IMR-90 (cell line): ENCODE measurements around the gene NRF1.
A peak's percentile ranks its signal among the peaks of the same experiment; 100 is the strongest.

ENCODE experiments used
- BHLHE40 ChIP-seq: fragments of 150-350 bp; IDR thresholded peaks from 2 replicates; pipeline ENCODE4 v1.6.1; 2016; ENCODE audit warnings: mild to moderate bottlenecking, low read depth, low read length
- CEBPB ChIP-seq: IDR thresholded peaks from 2 replicates; pipeline ENCODE4 v1.6.1; 2012; ENCODE audit warnings: low read depth, low read length, improper control_type of control experiment
- CTCF ChIP-seq: conservative IDR thresholded peaks from 2 replicates; pipeline ENCODE4 v1.5.1; 2012; ENCODE audit warnings: mild to moderate bottlenecking, low read depth, low read length, improper control_type of control experiment
- MXI1 ChIP-seq: IDR thresholded peaks from 2 replicates; pipeline ENCODE4 v1.6.1; 2012; ENCODE audit warnings: low read depth, mild to moderate bottlenecking, low read length, moderate library complexity, borderline replicate concordance
- POLR2A ChIP-seq: IDR thresholded peaks from 2 replicates; pipeline ENCODE4 v1.6.1; 2012; ENCODE audit warnings: mild to moderate bottlenecking, low read depth, low read length
- SMC3 ChIP-seq: fragments of 150-350 bp; IDR thresholded peaks from 2 replicates; pipeline ENCODE4 v1.6.1; 2016; ENCODE audit warnings: low read depth, mild to moderate bottlenecking, antibody characterized with exemption, low read length, moderate library complexity

DNA sequence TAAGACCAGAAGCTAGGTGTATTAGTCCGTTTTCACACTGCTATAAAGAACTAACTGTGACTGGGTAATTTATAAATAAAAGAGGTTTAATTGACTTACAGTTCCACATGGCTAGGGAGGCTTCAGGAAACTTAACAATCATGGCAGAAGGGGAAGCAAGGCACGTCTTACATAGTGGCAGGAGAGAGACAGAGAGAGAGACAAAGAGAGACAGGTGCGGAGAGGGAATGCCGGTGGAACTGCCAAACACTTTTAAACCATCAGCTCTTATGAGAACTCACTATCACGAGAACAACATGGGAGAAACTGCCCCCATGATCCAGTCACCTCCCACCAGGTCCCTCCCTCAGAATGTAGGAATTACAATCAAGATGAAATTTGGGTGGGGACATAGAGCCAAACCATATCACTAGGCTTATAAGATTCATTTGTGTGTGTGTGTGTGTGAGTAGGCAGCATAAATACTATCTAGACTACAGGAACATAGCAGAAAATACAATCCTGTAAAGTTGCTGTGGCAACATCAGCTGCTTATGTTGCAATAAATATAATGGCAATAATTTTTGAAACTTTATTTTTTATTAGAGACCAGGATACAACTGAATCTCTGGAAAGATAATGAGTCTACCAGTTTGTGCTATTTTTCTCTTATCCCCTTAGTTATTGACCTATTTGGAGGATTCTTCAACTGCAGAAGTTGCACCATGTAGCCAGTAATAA, 77.1 kb downstream of the NRF1 start:
- TF ChIP-seq CTCF: no peak
- peak; percentile 76 for TF ChIP-seq CEBPB
- TF ChIP-seq BHLHE40: no peak
- TF ChIP-seq SMC3: no peak
- no peak for TF ChIP-seq MXI1
- TF ChIP-seq POLR2A: no peak
